GM18498 (cell line): Measurements from ENCODE around the gene CD151.
A peak's percentile ranks its signal among the peaks of the same experiment; 100 is the strongest.

ENCODE experiments used
- ATAC-seq: cut with Tn5 transposase; IDR thresholded peaks from one replicate; pipeline ENCODE4 v1.9.1; 2021; ENCODE audit warnings: mild to moderate bottlenecking, moderate library complexity; ENCODE audit not compliant: unreplicated experiment

CD151 gene

DNA sequence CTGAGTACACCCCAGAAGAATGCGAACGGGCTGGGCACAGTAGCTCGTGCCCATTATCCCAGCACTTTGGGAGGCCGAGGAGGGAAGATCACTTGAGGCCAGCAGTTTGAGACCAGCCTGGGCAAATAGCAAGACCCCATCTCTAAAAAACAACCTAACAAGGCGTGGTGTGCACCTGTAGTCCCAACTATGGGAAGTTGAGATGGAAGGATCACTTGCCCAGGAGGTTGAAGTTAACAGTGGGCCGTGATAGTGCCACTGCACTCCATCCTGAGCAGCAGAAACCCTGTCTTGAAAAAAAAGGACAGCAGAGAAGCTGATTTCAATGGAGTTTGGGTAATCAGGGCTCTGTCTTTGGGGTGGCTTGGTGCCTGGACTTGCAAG, 19.7 kb upstream of the CD151 start:
- ATAC-seq: no peak

- ATAC-seq: no peak
Observed at GRCh38 chr11:813456-814096, 19.2 kb upstream of the CD151 start.

DNA sequence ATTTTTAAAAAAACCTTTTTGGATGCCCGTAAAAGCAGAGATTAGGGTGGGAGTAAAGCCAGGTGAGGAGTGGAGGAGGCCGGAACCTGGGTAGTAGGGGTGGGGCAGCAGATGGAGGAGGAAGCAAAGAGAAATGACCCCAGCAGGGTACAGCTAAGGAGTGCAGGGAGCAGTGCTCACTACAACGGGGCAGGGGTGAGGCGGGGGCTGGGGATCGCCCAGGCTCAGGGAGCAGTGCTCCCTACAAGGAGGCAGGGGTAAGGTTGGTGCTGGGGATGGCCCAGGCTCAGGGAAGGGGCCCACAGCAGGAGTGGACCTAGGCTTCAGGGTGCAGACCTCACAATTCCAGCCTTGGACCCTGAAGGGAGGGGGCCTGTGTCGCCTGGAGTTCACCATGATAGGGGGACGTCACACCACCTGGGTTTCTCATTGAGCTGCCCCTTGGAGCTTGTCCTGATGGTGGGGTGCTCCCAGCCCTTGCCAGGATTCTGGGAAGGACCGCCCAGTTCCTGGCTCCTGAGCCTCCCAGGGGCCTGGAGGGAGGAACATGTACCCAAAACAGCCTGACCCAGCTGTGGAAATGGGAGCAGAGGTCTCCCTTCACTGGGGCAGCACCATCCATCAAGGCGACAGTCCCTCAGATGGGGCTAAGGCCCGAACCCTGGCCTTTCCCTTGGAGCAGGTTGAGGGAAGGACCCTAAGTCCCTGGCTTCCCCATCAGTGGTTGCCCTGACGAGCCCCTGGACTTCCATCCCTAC, 16.9 kb upstream of the CD151 start:
- ATAC-seq: no peak

DNA sequence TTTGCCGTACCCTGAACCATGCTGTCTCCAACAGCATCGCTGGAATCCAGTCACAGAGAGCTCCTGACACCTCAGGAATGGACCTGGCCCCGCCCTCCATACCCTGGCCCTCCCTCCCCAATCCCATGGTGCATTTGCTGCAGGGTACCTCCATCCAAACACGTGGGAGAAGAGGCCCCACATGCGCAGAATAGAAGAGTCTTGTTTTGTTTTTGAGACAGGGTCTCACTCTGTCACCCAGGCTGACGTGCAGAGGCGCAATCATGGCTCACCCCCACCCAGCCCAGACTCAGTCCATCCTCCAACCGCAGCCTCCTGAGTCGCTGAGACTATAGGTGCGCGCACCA, 16.3 kb upstream of the CD151 start:
- ATAC-seq: no peak

- ATAC-seq: no peak
Observed at GRCh38 chr11:818396-819128, 14.2 kb upstream of the CD151 start, which contains the start of gene PNPLA2. Gene PNPLA2 (plus strand): TSS chr11:818914. CDS start chr11:819719, 805 bp downstream.

DNA sequence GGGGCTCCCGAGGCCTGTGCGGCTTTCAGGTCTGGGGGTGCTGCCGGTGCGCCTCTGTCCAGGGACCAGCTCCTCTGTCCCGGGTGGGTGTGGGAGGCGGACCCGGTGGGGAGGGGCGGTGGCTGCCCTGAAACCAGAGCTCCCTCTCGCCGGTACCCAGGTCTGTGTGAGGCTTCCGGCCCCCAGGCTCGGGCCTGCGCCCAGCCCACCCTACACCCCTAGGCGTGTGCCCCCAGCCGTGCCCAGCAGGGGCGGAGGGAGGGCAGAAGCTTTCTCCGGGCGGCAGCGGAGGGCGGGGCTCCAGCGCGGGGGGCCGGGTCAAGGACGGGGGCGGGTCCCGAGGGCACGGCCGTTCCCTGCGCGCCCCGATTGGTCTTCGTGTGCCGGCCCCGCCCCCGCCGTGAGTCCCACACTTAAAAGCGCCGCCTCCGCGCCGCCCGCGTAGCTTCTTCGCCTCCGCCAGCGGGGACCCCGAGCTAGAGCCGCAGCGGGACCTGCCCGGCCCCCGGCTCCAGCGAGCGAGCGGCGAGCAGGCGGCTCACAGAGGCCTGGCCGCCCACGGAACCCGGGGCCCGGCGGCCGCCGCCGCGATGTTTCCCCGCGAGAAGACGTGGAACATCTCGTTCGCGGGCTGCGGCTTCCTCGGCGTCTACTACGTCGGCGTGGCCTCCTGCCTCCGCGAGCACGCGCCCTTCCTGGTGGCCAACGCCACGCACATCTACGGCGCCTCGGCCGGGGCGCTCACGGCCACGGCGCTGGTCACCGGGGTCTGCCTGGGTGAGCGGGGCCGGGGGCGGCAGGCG, 13.4 kb upstream of the CD151 start:
- peak; percentile 71 for ATAC-seq

- ATAC-seq: peak; percentile 66
Observed at GRCh38 chr11:819943-820649, 12.7 kb upstream of the CD151 start.

DNA sequence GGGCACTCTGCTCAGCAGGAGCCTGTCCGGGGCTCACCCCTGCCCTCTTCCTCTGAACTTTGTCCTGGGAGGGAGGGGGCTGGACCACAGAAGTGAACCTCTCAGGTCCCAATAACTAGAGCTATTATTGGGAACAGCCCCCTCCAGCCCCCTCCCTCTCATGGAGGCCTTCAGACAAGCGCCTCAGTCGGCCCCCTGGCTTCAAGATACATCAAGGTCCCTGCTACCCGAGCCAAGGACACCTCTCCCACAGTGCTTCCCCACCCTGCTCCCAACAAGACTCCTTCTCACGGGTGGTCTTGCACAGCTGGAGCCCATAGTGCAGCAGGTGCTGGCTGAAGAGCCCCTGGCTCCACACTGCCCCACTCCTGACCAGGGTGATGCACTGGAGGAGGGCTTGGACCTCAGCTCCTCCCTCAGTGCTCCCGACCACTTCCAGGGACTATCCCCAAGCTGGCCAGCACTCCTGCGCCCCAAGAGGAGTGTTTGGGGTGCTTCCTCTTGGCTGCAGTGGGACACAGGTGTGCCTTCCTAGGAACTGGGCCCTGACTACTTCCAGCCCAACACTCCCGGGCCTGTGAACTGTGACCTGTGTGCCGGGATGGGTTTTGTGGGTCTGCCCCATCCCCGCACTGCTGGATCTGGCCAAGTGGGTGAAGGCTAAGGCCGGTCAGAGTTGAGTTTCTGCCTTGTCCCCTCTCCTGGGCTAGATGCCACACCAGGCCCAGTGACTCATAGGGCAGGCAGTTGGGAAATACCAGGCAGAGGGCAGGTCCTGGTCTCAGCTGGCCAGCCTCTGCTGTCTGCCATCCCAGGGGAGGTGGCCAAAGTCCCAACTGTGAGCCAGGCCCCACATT, 11.9 kb upstream of the CD151 start:
- ATAC-seq: no peak

GRCh38 chr11:821512-822371, 11.0 kb upstream of the CD151 start:
- no peak for ATAC-seq

DNA sequence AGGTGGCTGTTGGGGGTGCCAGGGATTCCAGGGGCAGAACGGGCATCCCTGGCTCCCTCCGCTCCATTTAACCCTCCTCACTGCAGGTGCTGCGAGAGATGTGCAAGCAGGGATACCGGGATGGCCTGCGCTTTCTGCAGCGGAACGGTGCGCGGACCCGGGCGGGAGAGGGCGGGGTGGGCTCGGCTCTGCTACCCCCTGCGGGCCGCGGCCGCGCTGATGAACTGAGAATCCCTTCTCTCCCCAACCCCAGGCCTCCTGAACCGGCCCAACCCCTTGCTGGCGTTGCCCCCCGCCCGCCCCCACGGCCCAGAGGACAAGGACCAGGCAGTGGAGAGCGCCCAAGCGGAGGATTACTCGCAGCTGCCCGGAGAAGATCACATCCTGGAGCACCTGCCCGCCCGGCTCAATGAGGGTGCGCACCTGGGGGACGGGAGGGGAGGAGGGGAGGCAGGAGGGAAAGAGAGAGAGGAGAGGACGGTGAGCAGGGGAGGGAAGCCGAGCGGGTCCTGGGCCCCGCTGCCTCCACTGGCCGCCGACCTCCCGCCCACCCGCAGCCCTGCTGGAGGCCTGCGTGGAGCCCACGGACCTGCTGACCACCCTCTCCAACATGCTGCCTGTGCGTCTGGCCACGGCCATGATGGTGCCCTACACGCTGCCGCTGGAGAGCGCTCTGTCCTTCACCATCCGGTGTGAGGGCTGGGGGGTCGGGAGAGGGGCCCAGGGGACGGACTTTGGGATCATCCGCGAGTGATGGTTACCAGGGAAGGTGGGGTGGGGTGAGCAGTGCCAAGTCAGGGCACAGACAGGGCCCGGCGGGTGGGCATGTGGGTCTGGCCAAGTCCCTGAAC, 9.1 kb upstream of the CD151 start:
- ATAC-seq: no peak

- ATAC-seq: no peak
Observed at GRCh38 chr11:824292-824880, 8.4 kb upstream of the CD151 start.

DNA sequence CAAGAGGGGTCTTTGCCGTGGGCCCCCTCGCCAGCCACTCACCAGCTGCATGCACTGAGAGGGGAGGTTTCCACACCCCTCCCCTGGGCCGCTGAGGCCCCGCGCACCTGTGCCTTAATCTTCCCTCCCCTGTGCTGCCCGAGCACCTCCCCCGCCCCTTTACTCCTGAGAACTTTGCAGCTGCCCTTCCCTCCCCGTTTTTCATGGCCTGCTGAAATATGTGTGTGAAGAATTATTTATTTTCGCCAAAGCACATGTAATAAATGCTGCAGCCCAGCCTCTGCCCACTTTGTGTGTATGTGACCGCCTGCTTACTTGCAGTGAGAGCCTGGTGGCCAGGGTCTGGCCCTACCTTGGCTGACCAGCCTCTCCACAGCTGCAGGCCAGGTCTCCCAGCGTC, 7.8 kb upstream of the CD151 start:
- ATAC-seq: no peak

DNA sequence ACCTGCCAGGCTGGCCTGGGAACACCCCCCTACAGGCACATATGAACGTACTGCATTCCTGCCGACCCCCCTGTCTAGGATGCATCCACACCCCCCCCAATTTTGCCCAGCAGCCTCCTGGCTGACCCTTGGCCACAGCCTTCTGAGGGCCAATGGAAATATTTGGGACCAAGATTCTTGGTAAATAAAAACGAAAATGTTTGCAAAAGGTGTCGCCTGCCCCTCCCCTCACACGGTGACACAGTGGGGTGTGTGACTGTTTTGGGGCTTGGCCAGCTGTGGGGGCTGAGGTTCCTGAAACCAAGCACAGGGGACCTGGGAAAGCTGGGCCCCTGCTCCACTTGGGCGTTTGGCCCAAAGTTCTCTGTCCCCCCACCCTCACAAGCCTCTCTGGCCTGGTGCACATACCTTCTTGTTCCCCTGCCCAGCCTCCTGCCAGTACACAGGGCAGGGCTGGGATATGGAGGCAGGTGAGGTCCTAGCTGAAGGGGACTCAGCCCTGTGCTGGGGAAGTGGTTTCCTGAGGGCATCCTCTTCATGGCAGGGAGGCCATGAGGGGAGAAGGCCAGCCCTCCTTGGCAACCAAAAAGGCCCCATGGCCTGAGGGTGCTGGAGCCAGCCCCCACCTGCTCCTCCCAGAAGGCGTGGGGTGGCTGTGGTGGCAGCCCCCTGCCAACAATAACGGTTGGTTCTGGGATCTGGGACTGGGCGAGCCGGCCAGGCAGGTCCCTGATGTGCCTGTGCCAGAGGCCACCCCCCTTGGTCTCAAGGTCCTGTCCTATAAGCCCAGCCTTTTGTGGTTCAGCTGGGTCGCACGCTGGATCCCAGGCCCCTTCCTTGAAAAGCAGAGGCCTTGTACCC, 7.2 kb upstream of the CD151 start:
- no peak for ATAC-seq

- no peak for ATAC-seq
Observed at GRCh38 chr11:826227-826621, 6.5 kb upstream of the CD151 start.

DNA sequence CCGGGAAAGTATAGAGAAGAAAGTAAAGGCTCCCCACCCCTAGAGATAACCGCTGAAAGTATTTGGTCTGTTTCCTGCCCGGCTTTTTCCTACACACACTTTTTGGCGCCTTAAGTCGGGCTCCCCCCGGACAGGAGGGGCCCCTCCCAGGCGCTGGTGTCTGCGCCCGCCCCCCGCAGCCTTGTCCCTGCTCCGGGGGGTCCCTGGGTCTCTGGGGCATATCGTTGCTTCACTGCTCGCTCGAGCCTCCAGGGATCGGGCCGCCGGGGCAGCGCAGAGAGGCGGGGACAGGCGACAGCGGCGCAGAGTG, 6.0 kb upstream of the CD151 start:
- no peak for ATAC-seq

DNA sequence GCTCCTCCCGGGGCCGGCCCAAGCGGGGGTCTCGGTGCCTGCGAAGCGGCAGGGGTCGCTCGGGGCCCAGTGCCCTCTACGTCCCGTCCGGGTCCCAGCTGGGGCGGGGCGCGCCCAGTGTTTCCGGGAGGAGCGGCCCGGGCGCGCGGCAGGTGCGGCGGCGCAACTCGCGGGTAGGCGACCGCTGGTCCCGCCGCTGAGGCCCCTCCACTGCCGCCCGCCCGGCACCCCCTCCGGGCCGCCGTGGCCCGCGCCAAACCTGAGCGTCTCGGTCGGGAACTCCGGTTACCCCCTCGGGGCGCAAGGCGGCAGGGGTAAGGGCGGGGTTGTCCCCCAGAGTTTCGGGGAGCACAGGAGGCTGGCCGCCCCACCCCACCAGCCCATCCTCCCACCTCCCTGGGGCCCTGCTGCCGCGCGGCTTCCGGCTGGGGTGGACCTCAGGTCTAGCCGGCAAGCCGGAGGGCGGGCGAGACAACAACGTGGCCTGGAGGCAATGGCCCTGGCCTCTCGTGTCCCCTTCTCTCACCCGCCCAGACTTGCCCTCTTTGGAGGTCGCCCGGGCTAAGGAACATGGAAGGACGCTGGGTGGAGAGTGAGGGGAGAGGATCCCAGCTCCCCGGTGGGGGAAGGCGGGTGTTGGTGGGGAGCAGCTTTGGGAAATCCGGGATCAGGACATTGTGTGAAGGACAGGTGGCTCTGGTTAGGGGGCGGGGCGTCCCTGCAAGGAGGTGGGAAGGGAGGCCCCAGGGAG, 5.4 kb upstream of the CD151 start:
- ATAC-seq: peak; percentile 48
